ENCODE data around the gene APOM.

- TF ChIP-seq CTCF (tag by site-specific recombination; IDR thresholded peaks at IDR 0.05) (no peak), YY1 (tag by site-specific recombination; IDR thresholded peaks at IDR 0.05) (no peak), REST (tag by site-specific recombination; IDR thresholded peaks at IDR 0.05) (no peak), ZBTB8A (tag by site-specific recombination; IDR thresholded peaks at IDR 0.05) (no peak), BCL11A (tag by site-specific recombination; IDR thresholded peaks at IDR 0.05; ENCODE audit: low read depth) (no peak), ZNF530 (tag by site-specific recombination; IDR thresholded peaks at IDR 0.05; ENCODE audit: low read depth) (no peak), ZNF626 (tag by site-specific recombination; IDR thresholded peaks at IDR 0.05) (no peak), ZFP41 (tag by site-specific recombination; IDR thresholded peaks at IDR 0.05; ENCODE audit: borderline replicate concordance) (no peak), EGR2 (tag by site-specific recombination; IDR thresholded peaks at IDR 0.05; ENCODE audit: low read depth) (no peak), ZNF670 (tag by site-specific recombination; IDR thresholded peaks at IDR 0.05; ENCODE audit: low read depth) (no peak), KLF8 (tag by site-specific recombination; IDR thresholded peaks at IDR 0.05) (no peak), ZNF580 (tag by site-specific recombination; IDR thresholded peaks at IDR 0.05) (no peak), ZSCAN30 (tag by site-specific recombination; IDR thresholded peaks at IDR 0.05) (no peak)
These were observed 41.5 kb upstream of the APOM start for GRCh38 chr6:31614075-31614619.

Measured in HEK293 (cell line).